Lower lobe of right lung (tissue), 2 donors: ENCODE measurements around the gene OR5AU1. TPM values are rescaled to one million over a fixed set of nuclear protein-coding genes. Genes with fewer than 3 reads are reported as not detected.
"Not testable (repeated sequence)": the region's sequence is repeated elsewhere in the genome, so short reads cannot be mapped to it uniquely, and the experiment has no call there.

Source experiments
- ATAC-seq, 2 donors: fragments of 200-7000 bp; cut with Tn5 transposase; one replicate each; pipeline ENCODE4 v1.9.1; 2020 to 2022; ENCODE audit warnings: mild to moderate bottlenecking in 2 of 2, moderate library complexity in 2 of 2
- DNase-seq: peaks from one replicate; pipeline ENCODE4 v3.0.0-alpha.2; 2020
- H3K27ac ChIP-seq: fragments of 200-600 bp; one replicate; pipeline ENCODE4 v1.8.0; 2022
- H3K27me3 ChIP-seq: fragments of 200-600 bp; one replicate; pipeline ENCODE4 v1.8.0; 2022; ENCODE audit warnings: low read depth
- H3K36me3 ChIP-seq: fragments of 200-600 bp; one replicate; pipeline ENCODE4 v1.8.0; 2022; ENCODE audit warnings: mild to moderate bottlenecking
- H3K4me1 ChIP-seq: fragments of 200-600 bp; one replicate; pipeline ENCODE4 v1.8.0; 2022
- H3K4me3 ChIP-seq: fragments of 200-600 bp; one replicate; pipeline ENCODE4 v1.8.0; 2022; ENCODE audit warnings: mild to moderate bottlenecking
- H3K9me3 ChIP-seq: fragments of 200-600 bp; one replicate; pipeline ENCODE4 v1.8.0; 2022
- intact Hi-C: fragments of 100-400 bp; cut with DNase I; formaldehyde crosslinking; loops from one replicate; pipeline ENCODE4 v1.11.0; 2022
- total RNA-seq: library from RNA; stranded (reverse); fragmentation: NEBNext Ultra II Directional; extraction: Animal tissue kit (Norgen Biotek cat#: 25700); gene quantifications from one replicate; pipeline ENCODE4 v1.2.1, GENCODE V29; 2021
- TF ChIP-seq, protein P1 (sequence below): fragments of 200-600 bp; IDR thresholded peaks from one replicate; pipeline ENCODE4 v1.8.0; 2022; ENCODE audit warnings: antibody characterized with exemption, mild to moderate bottlenecking
- donor health status: DM: no; HTN: yes; CAD: no; lungs with severe emphysema.

The OR5AU1 gene
- total RNA-seq, 1 donor from 2014 or later: not detected

DNA sequence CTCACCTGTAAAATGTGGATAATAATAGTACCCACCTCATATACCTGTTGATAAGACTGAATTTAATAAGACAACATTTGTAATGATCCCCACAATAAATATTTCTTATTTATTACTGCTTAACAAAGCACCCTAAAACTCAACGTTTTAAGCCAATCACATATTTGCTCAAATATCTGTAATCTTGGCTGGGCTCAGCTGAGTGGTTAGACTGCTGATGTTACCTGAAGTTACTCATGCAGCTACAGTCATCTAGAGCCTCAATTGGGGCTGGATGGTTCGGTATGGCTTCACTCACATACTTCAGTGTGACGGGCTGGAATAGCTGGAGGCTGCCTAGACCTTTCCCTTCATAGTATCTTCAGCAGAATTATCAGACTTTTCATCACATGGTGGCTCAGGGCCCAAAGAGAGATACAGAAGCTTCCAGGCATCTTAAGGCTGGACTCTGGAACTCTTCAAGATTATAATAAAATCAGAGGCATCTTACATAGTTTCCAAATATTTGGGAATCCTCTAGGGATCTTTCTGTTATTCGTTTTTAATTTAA, 4.3 kb upstream of the OR5AU1 start:
- no peak overlapping the region for H3K4me3 ChIP-seq
- no peaks in the 10 kb centered on the region for H3K9me3 ChIP-seq
- DNase-seq (no peak), ATAC-seq (no peak)
- no peak overlapping the region for H3K27ac ChIP-seq
- no peaks in the 10 kb centered on the region for H3K36me3 ChIP-seq
- no peaks in the 10 kb centered on the region for H3K27me3 ChIP-seq
- H3K4me1 ChIP-seq: no peaks in the 10 kb centered on the region
- intact Hi-C loops: no loop called here
- TF ChIP-seq, protein P1, sequence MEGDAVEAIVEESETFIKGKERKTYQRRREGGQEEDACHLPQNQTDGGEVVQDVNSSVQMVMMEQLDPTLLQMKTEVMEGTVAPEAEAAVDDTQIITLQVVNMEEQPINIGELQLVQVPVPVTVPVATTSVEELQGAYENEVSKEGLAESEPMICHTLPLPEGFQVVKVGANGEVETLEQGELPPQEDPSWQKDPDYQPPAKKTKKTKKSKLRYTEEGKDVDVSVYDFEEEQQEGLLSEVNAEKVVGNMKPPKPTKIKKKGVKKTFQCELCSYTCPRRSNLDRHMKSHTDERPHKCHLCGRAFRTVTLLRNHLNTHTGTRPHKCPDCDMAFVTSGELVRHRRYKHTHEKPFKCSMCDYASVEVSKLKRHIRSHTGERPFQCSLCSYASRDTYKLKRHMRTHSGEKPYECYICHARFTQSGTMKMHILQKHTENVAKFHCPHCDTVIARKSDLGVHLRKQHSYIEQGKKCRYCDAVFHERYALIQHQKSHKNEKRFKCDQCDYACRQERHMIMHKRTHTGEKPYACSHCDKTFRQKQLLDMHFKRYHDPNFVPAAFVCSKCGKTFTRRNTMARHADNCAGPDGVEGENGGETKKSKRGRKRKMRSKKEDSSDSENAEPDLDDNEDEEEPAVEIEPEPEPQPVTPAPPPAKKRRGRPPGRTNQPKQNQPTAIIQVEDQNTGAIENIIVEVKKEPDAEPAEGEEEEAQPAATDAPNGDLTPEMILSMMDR: no peak

DNA sequence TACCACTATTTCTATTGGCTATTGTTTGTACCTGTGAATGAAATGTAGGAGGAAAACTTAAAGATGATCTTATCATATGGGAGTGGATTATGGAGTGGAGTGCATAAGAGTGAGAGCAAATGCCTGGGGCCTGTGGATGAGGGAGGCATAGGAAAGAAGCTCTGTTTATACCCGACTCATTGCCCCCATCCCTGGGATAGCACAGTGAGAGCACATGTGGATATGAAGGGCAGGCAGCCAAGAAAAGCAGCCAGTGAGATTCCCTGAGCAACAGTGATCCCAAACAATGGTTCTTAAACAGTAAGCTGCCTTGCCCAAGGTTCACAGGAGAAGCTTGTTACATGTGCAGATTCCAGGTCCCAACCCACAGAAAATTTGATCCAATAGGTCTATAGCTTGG, 2.3 kb upstream of the OR5AU1 start:
- ATAC-seq, H3K4me1 ChIP-seq: not testable (repeated sequence)

DNA sequence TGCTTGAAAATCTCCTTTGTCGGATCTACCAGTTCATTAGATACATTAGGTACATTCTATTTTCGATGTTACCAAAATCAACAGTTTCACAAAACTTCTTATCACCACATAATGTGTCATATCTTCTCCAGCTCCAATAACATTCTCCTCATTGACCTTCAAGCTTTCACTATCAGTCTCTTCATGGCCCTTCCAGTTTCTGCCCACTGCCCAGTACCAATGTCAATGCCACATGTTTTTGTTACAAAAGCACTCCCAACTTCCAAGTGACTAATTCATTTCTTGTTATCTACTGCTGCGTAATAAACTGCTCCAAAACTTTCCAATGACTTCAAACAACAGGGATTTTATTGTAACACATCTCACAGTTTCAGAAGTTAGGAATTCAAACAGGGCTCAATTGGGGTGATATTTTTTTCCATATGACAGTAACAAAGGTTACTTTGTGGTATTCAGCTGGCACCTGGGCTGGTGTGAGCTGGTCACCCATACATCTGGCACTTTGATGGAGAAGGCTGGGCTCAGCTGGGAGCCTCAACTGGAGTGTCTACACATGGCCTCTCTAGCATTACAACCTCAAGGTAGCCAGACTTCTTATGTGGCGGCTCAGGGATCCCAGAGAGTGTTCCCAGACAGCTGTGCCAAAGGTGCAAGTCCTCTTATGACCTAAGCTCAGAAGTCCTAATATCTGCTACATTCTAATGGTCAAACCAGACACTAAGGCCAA, 6.1 kb downstream of the OR5AU1 start:
- TF ChIP-seq, protein P1: no peak
- DNase-seq (no peak), ATAC-seq (no peak)
- H3K27me3 ChIP-seq: no peaks in the 10 kb centered on the region
- intact Hi-C loops: no loop called here
- no peak overlapping the region for H3K27ac ChIP-seq
- H3K36me3 ChIP-seq: no peaks in the 10 kb centered on the region
- no peaks in the 10 kb centered on the region for H3K9me3 ChIP-seq
- no peak overlapping the region for H3K4me3 ChIP-seq
- no peaks in the 10 kb centered on the region for H3K4me1 ChIP-seq

More for the DNA sequence above, 2.3 kb upstream of the OR5AU1 start:
- H3K27me3 ChIP-seq, H3K4me3 ChIP-seq, intact Hi-C loops, H3K9me3 ChIP-seq, H3K27ac ChIP-seq, H3K36me3 ChIP-seq, DNase-seq: not testable (repeated sequence)

DNA sequence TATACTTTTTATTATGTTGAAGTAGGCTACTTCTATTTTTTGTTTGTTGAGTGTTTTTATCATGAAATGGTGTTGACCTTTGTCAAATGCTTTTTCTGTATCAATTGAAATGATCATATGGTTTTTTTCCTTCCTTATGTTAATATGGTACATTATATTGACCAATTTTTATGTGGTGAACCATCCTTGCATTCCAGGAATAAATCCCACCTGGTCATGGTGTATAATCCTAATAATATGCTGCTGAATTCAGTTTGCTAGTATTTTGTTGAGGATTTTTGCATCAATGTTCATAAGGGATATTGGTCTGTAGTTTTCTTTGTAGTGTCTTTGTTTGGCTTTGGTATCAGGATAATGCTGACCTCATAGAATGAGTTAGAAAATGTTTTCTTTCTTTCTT, 10.4 kb downstream of the OR5AU1 start:
- H3K4me3 ChIP-seq: no peak overlapping the region

DNA sequence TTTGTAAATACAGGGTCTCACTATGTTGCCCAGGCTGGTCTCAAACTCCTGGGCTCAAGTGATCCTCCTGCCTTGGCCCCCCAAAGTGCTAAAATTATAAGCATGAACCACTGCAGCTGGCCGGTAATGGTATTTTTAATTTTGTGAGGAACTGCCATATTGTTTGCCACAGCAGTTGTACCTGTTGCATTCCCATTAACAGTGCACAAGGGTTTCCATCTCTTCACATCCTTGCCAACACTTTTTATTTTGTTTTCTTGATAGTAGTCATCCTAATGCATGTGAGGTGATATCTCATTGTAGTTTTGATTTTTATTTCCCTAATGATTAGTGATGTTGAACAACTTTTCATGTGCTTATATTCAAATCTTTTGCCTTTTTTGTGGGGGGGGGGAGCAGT, 13.5 kb downstream of the OR5AU1 start:
- TF ChIP-seq, protein P1: no peak
- Histone ChIP-seq H3K36me3 (no peaks in the 10 kb centered on the region), H3K27me3 (no peaks in the 10 kb centered on the region), H3K9me3 (no peaks in the 10 kb centered on the region), H3K4me3 (no peak overlapping the region), H3K27ac (no peak overlapping the region), H3K4me1 (no peaks in the 10 kb centered on the region)
- no peak for ATAC-seq
- no peak for DNase-seq
- intact Hi-C loops: no loop called here

More for the DNA sequence above, 10.4 kb downstream of the OR5AU1 start:
- H3K4me1 ChIP-seq: no peaks in the 10 kb centered on the region
- H3K27me3 ChIP-seq: no peaks in the 10 kb centered on the region
- no peak for DNase-seq
- ATAC-seq: no peak
- no peak overlapping the region for H3K27ac ChIP-seq
- TF ChIP-seq, protein P1: no peak
- intact Hi-C loops: no loop called here
- no peaks in the 10 kb centered on the region for H3K9me3 ChIP-seq
- no peaks in the 10 kb centered on the region for H3K36me3 ChIP-seq

DNA sequence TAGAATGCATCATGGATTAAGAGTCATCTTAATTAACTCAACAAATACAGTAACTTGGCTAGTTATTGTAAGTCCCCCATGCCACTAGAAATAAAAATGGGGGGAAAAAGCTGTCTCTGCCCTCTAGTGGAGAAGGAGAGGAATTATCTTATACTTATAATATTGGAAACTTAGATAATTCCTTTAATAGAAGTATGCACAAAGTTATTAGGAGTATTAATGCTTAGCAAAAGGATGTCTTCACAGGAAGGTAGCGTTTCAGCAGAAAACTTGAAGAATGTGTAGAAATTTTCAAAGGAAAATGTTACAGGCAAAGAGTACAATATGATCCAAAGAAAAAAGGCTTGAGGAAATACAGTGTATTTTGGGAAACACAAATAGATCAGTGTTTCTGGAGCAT, 19.8 kb downstream of the OR5AU1 start:
- Histone ChIP-seq H3K9me3 (no peaks in the 10 kb centered on the region), H3K4me1 (no peaks in the 10 kb centered on the region), H3K4me3 (no peak overlapping the region), H3K27ac (no peak overlapping the region), H3K27me3 (no peaks in the 10 kb centered on the region), H3K36me3 (no peaks in the 10 kb centered on the region)
- intact Hi-C loops: no loop called here
- ATAC-seq (no peak), DNase-seq (no peak)
- TF ChIP-seq, protein P1: peak; percentile 60
